SIG-M5 treated with dmso at 0.1 percent for 504 hours (cell line): ENCODE results near the gene CCDC152.

Source experiments
- DNase-seq: peaks from one replicate; lab custom pipeline; 2025; ENCODE audit not compliant: unreplicated experiment; lab: John Stamatoyannopoulos, UW

The CCDC152 gene

GRCh38 chr5:42779083-42779482 is 22.5 kb downstream of the CCDC152 start:
- DNase-seq, result no peak

- no peak for DNase-seq
Observed at GRCh38 chr5:42781584-42781983, 25.0 kb downstream of the CCDC152 start.

- DNase-seq, result no peak
Observed at GRCh38 chr5:42784132-42784531, 27.5 kb downstream of the CCDC152 start.

GRCh38 chr5:42785756-42786155 is 29.1 kb downstream of the CCDC152 start:
- no peak for DNase-seq

GRCh38 chr5:42787073-42787472 is 30.5 kb downstream of the CCDC152 start:
- DNase-seq, result no peak

- DNase-seq, result no peak
Observed at GRCh38 chr5:42787845-42788244, 31.2 kb downstream of the CCDC152 start.

GRCh38 chr5:42791151-42791550 is 34.5 kb downstream of the CCDC152 start:
- DNase-seq, result no peak

GRCh38 chr5:42798284-42799240 is 41.9 kb downstream of the CCDC152 start:
- DNase-seq, result no peak

GRCh38 chr5:42799241-42799608 is 42.6 kb downstream of the CCDC152 start:
- no peak for DNase-seq

GRCh38 chr5:42799668-42800114 is 43.1 kb downstream of the CCDC152 start:
- DNase-seq, result no peak

- DNase-seq, result no peak
Observed at GRCh38 chr5:42800748-42801330, 44.2 kb downstream of the CCDC152 start.

GRCh38 chr5:42801516-42802166 is 45.0 kb downstream of the CCDC152 start:
- no peak for DNase-seq

- DNase-seq, result no peak
Observed at GRCh38 chr5:42804717-42805339, 48.2 kb downstream of the CCDC152 start.

- no peak for DNase-seq
Observed at GRCh38 chr5:42806004-42806700, 49.5 kb downstream of the CCDC152 start.

- DNase-seq, result no peak
Observed at GRCh38 chr5:42806701-42807262, 50.2 kb downstream of the CCDC152 start.

GRCh38 chr5:42807722-42808447 is 51.3 kb downstream of the CCDC152 start:
- DNase-seq, result no peak

- no peak for DNase-seq
Observed at GRCh38 chr5:42808888-42809611, 52.4 kb downstream of the CCDC152 start.

- no peak for DNase-seq
Observed at GRCh38 chr5:42810834-42811590, 54.4 kb downstream of the CCDC152 start.
